Activated CD8-positive, alpha-beta memory T cell treated with anti-CD3 and anti-CD28 coated beads, Interleukin-2, amount 50 U/mL, for 48 hours (primary cell): ENCODE measurements around the gene E2F1.

Experiments used
- DNase-seq: peaks from one replicate; pipeline ENCODE4 v3.0.0-alpha.2; 2020

Gene E2F1

GRCh38 chr20:33686100-33686983 is at the start of gene E2F1:
Gene E2F1, minus strand, starts transcription at chr20:33686385. Its CDS starts 121 bp downstream, at chr20:33686264.
- DNase-seq = peak; percentile 98

GRCh38 chr20:33733654-33734576 is 47.7 kb upstream of the E2F1 start:
- no peak for DNase-seq

- DNase-seq = peak; percentile 90
These were observed 46.2 kb upstream of the E2F1 start for GRCh38 chr20:33732166-33732970.

- peak; percentile 96 for DNase-seq
These were observed 45.5 kb upstream of the E2F1 start, which contains the start of gene ZNF341 for GRCh38 chr20:33731693-33732165. Gene ZNF341, plus strand, starts transcription at chr20:33731996. Its CDS starts 26 bp downstream, at chr20:33732022.

GRCh38 chr20:33730946-33731692 is 44.9 kb upstream of the E2F1 start:
- DNase-seq = no peak

- DNase-seq = no peak
These were observed 42.9 kb upstream of the E2F1 start for GRCh38 chr20:33729101-33729500.

- DNase-seq = no peak
These were observed 42.3 kb upstream of the E2F1 start for GRCh38 chr20:33728463-33728862.

GRCh38 chr20:33727806-33728205 is 41.6 kb upstream of the E2F1 start:
- no peak for DNase-seq

- DNase-seq = no peak
These were observed 40.9 kb upstream of the E2F1 start for GRCh38 chr20:33727115-33727479.

- DNase-seq = no peak
These were observed 39.6 kb upstream of the E2F1 start for GRCh38 chr20:33725607-33726264.

GRCh38 chr20:33724439-33725094 is 38.4 kb upstream of the E2F1 start:
- DNase-seq = no peak

GRCh38 chr20:33721391-33722140 is 35.4 kb upstream of the E2F1 start:
- no peak for DNase-seq

- peak; percentile 89 for DNase-seq
These were observed 34.0 kb upstream of the E2F1 start, which contains the start of gene PXMP4 for GRCh38 chr20:33719989-33720709. Gene PXMP4, minus strand, starts transcription at chr20:33720310. Its CDS starts 103 bp downstream, at chr20:33720207.

- DNase-seq = no peak
These were observed 33.2 kb upstream of the E2F1 start for GRCh38 chr20:33719277-33719988.

- DNase-seq = no peak
These were observed 30.3 kb upstream of the E2F1 start for GRCh38 chr20:33716498-33716897.

- DNase-seq = no peak
These were observed 27.7 kb upstream of the E2F1 start for GRCh38 chr20:33713865-33714367.

GRCh38 chr20:33711446-33711738 is 25.2 kb upstream of the E2F1 start:
- DNase-seq = no peak

GRCh38 chr20:33710681-33711445 is 24.7 kb upstream of the E2F1 start:
- no peak for DNase-seq
